ENCODE data around the gene IFT22.

DNA sequence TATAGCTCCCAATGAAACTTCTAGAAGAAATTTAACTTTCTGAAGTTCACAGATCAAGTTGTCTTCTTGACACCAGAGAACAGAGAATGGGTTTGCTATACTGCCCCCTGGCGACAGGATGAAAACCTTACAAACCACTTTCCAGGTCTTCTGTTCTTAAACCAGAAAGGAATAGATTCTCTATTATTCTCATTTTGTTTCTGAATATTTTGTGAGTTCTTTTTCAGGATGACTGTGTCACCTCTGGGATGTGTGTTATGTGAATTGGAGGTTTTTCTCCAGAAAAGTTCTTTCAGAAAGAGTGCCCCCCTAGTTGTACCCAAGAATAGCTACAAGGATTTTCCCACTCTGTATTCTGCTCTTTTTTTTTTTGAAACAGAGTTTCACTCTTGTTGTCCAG lies 6.3 kb downstream of the IFT22 start:
- TF ChIP-seq, protein P1, sequence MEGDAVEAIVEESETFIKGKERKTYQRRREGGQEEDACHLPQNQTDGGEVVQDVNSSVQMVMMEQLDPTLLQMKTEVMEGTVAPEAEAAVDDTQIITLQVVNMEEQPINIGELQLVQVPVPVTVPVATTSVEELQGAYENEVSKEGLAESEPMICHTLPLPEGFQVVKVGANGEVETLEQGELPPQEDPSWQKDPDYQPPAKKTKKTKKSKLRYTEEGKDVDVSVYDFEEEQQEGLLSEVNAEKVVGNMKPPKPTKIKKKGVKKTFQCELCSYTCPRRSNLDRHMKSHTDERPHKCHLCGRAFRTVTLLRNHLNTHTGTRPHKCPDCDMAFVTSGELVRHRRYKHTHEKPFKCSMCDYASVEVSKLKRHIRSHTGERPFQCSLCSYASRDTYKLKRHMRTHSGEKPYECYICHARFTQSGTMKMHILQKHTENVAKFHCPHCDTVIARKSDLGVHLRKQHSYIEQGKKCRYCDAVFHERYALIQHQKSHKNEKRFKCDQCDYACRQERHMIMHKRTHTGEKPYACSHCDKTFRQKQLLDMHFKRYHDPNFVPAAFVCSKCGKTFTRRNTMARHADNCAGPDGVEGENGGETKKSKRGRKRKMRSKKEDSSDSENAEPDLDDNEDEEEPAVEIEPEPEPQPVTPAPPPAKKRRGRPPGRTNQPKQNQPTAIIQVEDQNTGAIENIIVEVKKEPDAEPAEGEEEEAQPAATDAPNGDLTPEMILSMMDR (IDR thresholded peaks at IDR 0.05) = peak in 4 of 5 experiments; percentile 22 to 45 (median 36)
- TF ChIP-seq EP300 (IDR thresholded peaks at IDR 0.05) = no peak
